GM23338 (cell line): Measurements from ENCODE around the gene STPG4. TPM values are rescaled to one million over a fixed set of nuclear protein-coding genes. Genes with fewer than 3 reads are reported as not detected.

Experiments
- ATAC-seq: fragments of 200-7000 bp; cut with Tn5 transposase; 3 replicates; pipeline ENCODE4 v1.9.1; 2020
- DNase-seq: peaks from one replicate; pipeline ENCODE4 v3.0.0-alpha.2; 2015; ENCODE audit warnings: low spot score
- H2AFZ ChIP-seq: fragments of 200-600 bp; sonication (generic); 2 replicates; pipeline ENCODE4 v1.8.0; 2016; ENCODE audit warnings: antibody characterized with exemption, mild to moderate bottlenecking, moderate library complexity
- H3F3A ChIP-seq: fragments of 200-600 bp; sonication (generic); replicated peaks from 2 replicates; pipeline ENCODE4 v1.8.0; 2017; ENCODE audit warnings: antibody characterized with exemption, mixed run types, low read depth
- H3K27ac ChIP-seq: fragments of 200-600 bp; sonication (generic); 2 replicates; pipeline ENCODE4 v1.6.1; 2016; ENCODE audit warnings: low read depth
- H3K27me3 ChIP-seq: fragments of 200-600 bp; sonication (generic); 2 replicates; pipeline ENCODE4 v1.8.0; 2016; ENCODE audit warnings: mild to moderate bottlenecking, mixed run types, moderate library complexity; ENCODE audit not compliant: insufficient read depth
- H3K36me3 ChIP-seq: fragments of 200-600 bp; sonication (generic); 2 replicates; pipeline ENCODE4 v1.8.0; 2016; ENCODE audit warnings: mild to moderate bottlenecking; ENCODE audit not compliant: insufficient read depth
- H3K4me1 ChIP-seq: fragments of 200-600 bp; sonication (generic); 2 replicates; pipeline ENCODE4 v1.8.0; 2016; ENCODE audit warnings: mild to moderate bottlenecking, moderate library complexity; ENCODE audit not compliant: insufficient read depth
- H3K4me2 ChIP-seq: fragments of 200-600 bp; sonication (generic); 2 replicates; pipeline ENCODE4 v1.7.1; 2017; ENCODE audit warnings: mixed run types
- H3K4me3 ChIP-seq: fragments of 200-600 bp; sonication (generic); 2 replicates; pipeline ENCODE4 v1.6.1; 2016; ENCODE audit warnings: mixed run types
- H3K79me2 ChIP-seq: fragments of 200-600 bp; sonication (generic); replicated peaks from 2 replicates; pipeline ENCODE4 v1.8.0; 2017; ENCODE audit warnings: mild to moderate bottlenecking; ENCODE audit not compliant: insufficient read depth
- H3K9me2 ChIP-seq: fragments of 200-600 bp; sonication (generic); 2 replicates; pipeline ENCODE4 v1.8.0; 2017; ENCODE audit not compliant: insufficient read depth
- H4K20me1 ChIP-seq: fragments of 200-600 bp; sonication (generic); replicated peaks from 2 replicates; pipeline ENCODE4 v1.8.0; 2017; ENCODE audit warnings: mild to moderate bottlenecking; ENCODE audit not compliant: insufficient read depth
- H3K27ac Mint-ChIP-seq: 2 replicates; pipeline ENCODE4 v1.8.0; 2020; ENCODE audit warnings: inconsistent platforms, mild to moderate bottlenecking, moderate library complexity, mixed read lengths
- H3K27me3 Mint-ChIP-seq: 3 replicates; pipeline ENCODE4 v1.8.0; 2022; ENCODE audit warnings: low read depth, mild to moderate bottlenecking, moderate library complexity, mixed read lengths, inconsistent platforms; ENCODE audit not compliant: insufficient read depth, poor library complexity
- H3K36me3 Mint-ChIP-seq: 3 replicates; pipeline ENCODE4 v1.8.0; 2021; ENCODE audit warnings: low read depth, mild to moderate bottlenecking, inconsistent platforms, moderate library complexity, mixed read lengths
- H3K4me1 Mint-ChIP-seq: 3 replicates; pipeline ENCODE4 v1.8.0; 2020; ENCODE audit warnings: mild to moderate bottlenecking, inconsistent platforms, mixed read lengths
- H3K4me3 Mint-ChIP-seq: 3 replicates; pipeline ENCODE4 v1.8.0; 2021; ENCODE audit warnings: moderate library complexity, mild to moderate bottlenecking, inconsistent platforms, mixed read lengths
- H3K9me3 Mint-ChIP-seq: 3 replicates; pipeline ENCODE4 v1.8.0; 2020; ENCODE audit warnings: moderate library complexity, mild to moderate bottlenecking, inconsistent platforms, mixed read lengths
- EZH2 ChIP-seq: fragments of 200-600 bp; sonication (generic); IDR thresholded peaks from one replicate; pipeline ENCODE4 v1.8.0; 2017; ENCODE audit warnings: antibody characterized with exemption, mild to moderate bottlenecking, low read depth; ENCODE audit not compliant: unreplicated experiment
- EZH2phosphoT487 ChIP-seq: fragments of 200-600 bp; sonication (generic); IDR thresholded peaks from one replicate; pipeline ENCODE4 v1.8.1; 2018; ENCODE audit warnings: antibody characterized with exemption; ENCODE audit not compliant: unreplicated experiment
- JUNB ChIP-seq: IDR thresholded peaks from one replicate; pipeline ENCODE4 v1.6.1; 2016; ENCODE audit warnings: antibody characterized with exemption; ENCODE audit not compliant: unreplicated experiment
- NANOG ChIP-seq: IDR thresholded peaks from 2 replicates; pipeline ENCODE4 v1.6.1; 2016; ENCODE audit warnings: antibody characterized with exemption, borderline replicate concordance
- POLR2AphosphoS5 ChIP-seq: IDR thresholded peaks from 2 replicates; pipeline ENCODE4 v1.6.1; 2016; ENCODE audit warnings: antibody characterized with exemption, low read depth
- ZNF114 ChIP-seq: fragments of 250-450 bp; sonication (Bioruptor Pico); IDR thresholded peaks from 2 replicates; pipeline ENCODE4 v1.5.0; 2020; ENCODE audit warnings: mild to moderate bottlenecking, moderate library complexity
- ZNF331 ChIP-seq: fragments of 250-450 bp; sonication (Bioruptor Pico); IDR thresholded peaks from 2 replicates; pipeline ENCODE4 v1.5.0; 2020; ENCODE audit warnings: low read depth, mild to moderate bottlenecking, moderate library complexity
- polyA plus RNA-seq: library from polyadenylated mRNA; unstranded; fragments of >200 nt; fragmentation: Nextera tagmentation; extraction: Ambion mirVana; gene quantifications from 2 replicates; pipeline ENCODE4 v1.2.1, GENCODE V29; 2016
- total RNA-seq: library from RNA; depleted of rRNA; stranded (reverse); fragments of >200 nt; shearing (Covaris generic); gene quantifications from 2 replicates; pipeline ENCODE4 v1.2.3, GENCODE V29; 2014
- TF ChIP-seq, protein P1 (sequence below): IDR thresholded peaks from one replicate; pipeline ENCODE4 v1.6.1; 2018; ENCODE audit warnings: antibody characterized with exemption; ENCODE audit not compliant: unreplicated experiment
- TF ChIP-seq, protein P2 (sequence below): IDR thresholded peaks from 2 replicates; pipeline ENCODE4 v1.6.1; 2016; ENCODE audit warnings: antibody characterized with exemption
- TF ChIP-seq, protein P3 (sequence below): fragments of 250-450 bp; sonication (Bioruptor Pico); IDR thresholded peaks from 2 replicates; pipeline ENCODE4 v1.5.0; 2020; ENCODE audit warnings: mild to moderate bottlenecking, moderate library complexity

STPG4 gene
- total and polyA plus RNA-seq, 2 experiments from 2014 or later = 0.28 TPM; not detected in 1

DNA sequence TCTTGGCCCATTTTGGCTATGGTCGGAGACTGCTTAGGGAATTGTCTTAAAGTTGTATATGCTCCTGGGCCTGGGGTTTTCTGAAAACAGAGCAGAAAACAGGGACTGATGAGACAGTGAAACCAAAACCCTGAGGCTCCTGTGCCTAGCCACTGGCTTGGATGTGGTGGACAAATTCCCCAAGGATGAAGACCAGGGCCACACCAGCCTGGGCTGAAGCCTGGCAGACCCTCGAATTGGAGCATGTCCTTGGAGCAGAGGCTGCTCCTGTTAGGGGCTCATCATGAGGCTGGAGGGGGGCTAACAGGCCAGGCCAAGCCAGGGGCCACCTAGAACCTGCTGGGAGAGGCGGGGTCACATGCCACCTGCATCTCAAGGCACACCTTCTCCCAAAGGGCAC lies 68.1 kb downstream of the STPG4 start (continued):
- TF ChIP-seq, protein P1, sequence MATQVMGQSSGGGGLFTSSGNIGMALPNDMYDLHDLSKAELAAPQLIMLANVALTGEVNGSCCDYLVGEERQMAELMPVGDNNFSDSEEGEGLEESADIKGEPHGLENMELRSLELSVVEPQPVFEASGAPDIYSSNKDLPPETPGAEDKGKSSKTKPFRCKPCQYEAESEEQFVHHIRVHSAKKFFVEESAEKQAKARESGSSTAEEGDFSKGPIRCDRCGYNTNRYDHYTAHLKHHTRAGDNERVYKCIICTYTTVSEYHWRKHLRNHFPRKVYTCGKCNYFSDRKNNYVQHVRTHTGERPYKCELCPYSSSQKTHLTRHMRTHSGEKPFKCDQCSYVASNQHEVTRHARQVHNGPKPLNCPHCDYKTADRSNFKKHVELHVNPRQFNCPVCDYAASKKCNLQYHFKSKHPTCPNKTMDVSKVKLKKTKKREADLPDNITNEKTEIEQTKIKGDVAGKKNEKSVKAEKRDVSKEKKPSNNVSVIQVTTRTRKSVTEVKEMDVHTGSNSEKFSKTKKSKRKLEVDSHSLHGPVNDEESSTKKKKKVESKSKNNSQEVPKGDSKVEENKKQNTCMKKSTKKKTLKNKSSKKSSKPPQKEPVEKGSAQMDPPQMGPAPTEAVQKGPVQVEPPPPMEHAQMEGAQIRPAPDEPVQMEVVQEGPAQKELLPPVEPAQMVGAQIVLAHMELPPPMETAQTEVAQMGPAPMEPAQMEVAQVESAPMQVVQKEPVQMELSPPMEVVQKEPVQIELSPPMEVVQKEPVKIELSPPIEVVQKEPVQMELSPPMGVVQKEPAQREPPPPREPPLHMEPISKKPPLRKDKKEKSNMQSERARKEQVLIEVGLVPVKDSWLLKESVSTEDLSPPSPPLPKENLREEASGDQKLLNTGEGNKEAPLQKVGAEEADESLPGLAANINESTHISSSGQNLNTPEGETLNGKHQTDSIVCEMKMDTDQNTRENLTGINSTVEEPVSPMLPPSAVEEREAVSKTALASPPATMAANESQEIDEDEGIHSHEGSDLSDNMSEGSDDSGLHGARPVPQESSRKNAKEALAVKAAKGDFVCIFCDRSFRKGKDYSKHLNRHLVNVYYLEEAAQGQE = no peak
- TF ChIP-seq EZH2 = no peak
- no peak for TF ChIP-seq POLR2AphosphoS5
- no peak for TF ChIP-seq ZNF331 (CRISPR knock-in tag)
- no peak for TF ChIP-seq EZH2phosphoT487

DNA sequence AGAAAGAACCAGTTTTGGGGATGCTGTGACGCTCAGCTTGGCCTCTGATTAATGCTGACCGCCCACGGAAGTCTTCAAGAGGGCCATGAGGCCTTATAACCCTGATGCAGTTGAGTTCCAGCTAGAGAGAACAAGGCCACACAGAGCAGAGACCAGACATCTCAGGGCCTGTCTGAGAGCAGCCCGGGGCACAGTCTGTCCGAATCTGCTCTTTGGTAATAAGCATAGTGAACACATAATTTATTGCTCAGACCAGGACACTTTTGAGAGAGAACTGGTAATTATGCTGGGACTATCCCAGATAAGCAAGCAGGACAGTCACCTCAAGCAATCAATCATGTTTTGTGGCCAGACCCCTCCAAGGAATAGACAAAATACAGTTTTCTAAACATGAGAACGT lies 68.5 kb downstream of the STPG4 start:
- H3K9me2 ChIP-seq = no peaks in the 10 kb centered on the region
- no peak overlapping the region for H2AFZ ChIP-seq
- no peaks in the 10 kb centered on the region; the same call in 1 of the 2 replicates for H3K27me3 ChIP-seq
- H4K20me1 ChIP-seq = no peaks in the 10 kb centered on the region
- H3K79me2 ChIP-seq = no peaks in the 10 kb centered on the region
- H3F3A ChIP-seq = no peaks in the 10 kb centered on the region
- Mint-ChIP-seq H3K4me3 (no peak overlapping the region), H3K4me1 (peaks cover 21% of the 10 kb centered on the region), H3K36me3 (no peaks in the 10 kb centered on the region; the same call in 2 of the 3 replicates), H3K9me3 (no peaks in the 10 kb centered on the region; the same call in 1 of the 3 replicates), H3K27me3 (peaks cover 16% of the 10 kb centered on the region), H3K27ac (no peak overlapping the region)
- DNase-seq (no peak), ATAC-seq (no peak)
- no peak for TF ChIP-seq NANOG
- TF ChIP-seq ZNF114 (CRISPR knock-in tag) = no peak
- TF ChIP-seq, protein P2, sequence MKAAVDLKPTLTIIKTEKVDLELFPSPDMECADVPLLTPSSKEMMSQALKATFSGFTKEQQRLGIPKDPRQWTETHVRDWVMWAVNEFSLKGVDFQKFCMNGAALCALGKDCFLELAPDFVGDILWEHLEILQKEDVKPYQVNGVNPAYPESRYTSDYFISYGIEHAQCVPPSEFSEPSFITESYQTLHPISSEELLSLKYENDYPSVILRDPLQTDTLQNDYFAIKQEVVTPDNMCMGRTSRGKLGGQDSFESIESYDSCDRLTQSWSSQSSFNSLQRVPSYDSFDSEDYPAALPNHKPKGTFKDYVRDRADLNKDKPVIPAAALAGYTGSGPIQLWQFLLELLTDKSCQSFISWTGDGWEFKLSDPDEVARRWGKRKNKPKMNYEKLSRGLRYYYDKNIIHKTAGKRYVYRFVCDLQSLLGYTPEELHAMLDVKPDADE = no peak
- H3K4me2 ChIP-seq = no peak overlapping the region
- no peaks in the 10 kb centered on the region for H3K36me3 ChIP-seq
- no peak overlapping the region for H3K4me3 ChIP-seq
- H3K27ac ChIP-seq = no peak overlapping the region
- no peaks in the 10 kb centered on the region; the same call in 1 of the 2 replicates for H3K4me1 ChIP-seq

DNA sequence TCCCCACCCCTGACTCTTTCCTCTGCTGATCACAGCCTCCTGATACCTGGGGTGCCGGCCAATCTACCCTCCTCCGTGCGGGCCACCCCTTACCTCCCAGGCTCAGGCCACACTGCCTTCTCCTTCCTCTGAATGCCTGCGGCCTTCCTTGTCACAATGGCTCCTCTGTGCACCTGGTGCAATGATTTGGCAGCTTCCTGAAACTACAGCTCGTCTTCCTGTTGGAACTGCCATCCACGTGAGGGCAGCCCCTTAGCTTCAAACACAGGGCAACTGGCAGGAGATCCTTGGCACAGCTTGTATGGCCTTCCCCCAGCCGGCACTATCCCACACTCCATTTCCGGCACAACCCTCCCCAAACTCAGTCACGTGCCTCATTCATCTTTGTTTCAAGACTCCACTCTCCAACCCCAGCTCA lies 69.0 kb downstream of the STPG4 start:
- H3K4me1 Mint-ChIP-seq = peaks cover 20% of the 10 kb centered on the region
- H3K4me3 Mint-ChIP-seq = no peak overlapping the region
- no peak for DNase-seq
- no peaks in the 10 kb centered on the region; the same call in 2 of the 3 replicates for H3K36me3 Mint-ChIP-seq
- H3K4me3 ChIP-seq = no peak overlapping the region
- no peaks in the 10 kb centered on the region for H3K9me2 ChIP-seq
- H3K9me3 Mint-ChIP-seq = no peaks in the 10 kb centered on the region; the same call in 1 of the 3 replicates
- no peaks in the 10 kb centered on the region for H4K20me1 ChIP-seq
- ATAC-seq = no peak
- H3K4me2 ChIP-seq = no peak overlapping the region
- H3K27me3 ChIP-seq = no peaks in the 10 kb centered on the region; the same call in 1 of the 2 replicates
- H2AFZ ChIP-seq = no peak overlapping the region
- H3F3A ChIP-seq = no peaks in the 10 kb centered on the region
- H3K79me2 ChIP-seq = no peaks in the 10 kb centered on the region
- no peak overlapping the region for H3K27ac ChIP-seq
- no peak overlapping the region for H3K27ac Mint-ChIP-seq
- no peaks in the 10 kb centered on the region; the same call in 1 of the 2 replicates for H3K4me1 ChIP-seq
- H3K27me3 Mint-ChIP-seq = peaks cover 16% of the 10 kb centered on the region
- no peaks in the 10 kb centered on the region for H3K36me3 ChIP-seq
- TF ChIP-seq EZH2phosphoT487 = no peak
- TF ChIP-seq, protein P3, sequence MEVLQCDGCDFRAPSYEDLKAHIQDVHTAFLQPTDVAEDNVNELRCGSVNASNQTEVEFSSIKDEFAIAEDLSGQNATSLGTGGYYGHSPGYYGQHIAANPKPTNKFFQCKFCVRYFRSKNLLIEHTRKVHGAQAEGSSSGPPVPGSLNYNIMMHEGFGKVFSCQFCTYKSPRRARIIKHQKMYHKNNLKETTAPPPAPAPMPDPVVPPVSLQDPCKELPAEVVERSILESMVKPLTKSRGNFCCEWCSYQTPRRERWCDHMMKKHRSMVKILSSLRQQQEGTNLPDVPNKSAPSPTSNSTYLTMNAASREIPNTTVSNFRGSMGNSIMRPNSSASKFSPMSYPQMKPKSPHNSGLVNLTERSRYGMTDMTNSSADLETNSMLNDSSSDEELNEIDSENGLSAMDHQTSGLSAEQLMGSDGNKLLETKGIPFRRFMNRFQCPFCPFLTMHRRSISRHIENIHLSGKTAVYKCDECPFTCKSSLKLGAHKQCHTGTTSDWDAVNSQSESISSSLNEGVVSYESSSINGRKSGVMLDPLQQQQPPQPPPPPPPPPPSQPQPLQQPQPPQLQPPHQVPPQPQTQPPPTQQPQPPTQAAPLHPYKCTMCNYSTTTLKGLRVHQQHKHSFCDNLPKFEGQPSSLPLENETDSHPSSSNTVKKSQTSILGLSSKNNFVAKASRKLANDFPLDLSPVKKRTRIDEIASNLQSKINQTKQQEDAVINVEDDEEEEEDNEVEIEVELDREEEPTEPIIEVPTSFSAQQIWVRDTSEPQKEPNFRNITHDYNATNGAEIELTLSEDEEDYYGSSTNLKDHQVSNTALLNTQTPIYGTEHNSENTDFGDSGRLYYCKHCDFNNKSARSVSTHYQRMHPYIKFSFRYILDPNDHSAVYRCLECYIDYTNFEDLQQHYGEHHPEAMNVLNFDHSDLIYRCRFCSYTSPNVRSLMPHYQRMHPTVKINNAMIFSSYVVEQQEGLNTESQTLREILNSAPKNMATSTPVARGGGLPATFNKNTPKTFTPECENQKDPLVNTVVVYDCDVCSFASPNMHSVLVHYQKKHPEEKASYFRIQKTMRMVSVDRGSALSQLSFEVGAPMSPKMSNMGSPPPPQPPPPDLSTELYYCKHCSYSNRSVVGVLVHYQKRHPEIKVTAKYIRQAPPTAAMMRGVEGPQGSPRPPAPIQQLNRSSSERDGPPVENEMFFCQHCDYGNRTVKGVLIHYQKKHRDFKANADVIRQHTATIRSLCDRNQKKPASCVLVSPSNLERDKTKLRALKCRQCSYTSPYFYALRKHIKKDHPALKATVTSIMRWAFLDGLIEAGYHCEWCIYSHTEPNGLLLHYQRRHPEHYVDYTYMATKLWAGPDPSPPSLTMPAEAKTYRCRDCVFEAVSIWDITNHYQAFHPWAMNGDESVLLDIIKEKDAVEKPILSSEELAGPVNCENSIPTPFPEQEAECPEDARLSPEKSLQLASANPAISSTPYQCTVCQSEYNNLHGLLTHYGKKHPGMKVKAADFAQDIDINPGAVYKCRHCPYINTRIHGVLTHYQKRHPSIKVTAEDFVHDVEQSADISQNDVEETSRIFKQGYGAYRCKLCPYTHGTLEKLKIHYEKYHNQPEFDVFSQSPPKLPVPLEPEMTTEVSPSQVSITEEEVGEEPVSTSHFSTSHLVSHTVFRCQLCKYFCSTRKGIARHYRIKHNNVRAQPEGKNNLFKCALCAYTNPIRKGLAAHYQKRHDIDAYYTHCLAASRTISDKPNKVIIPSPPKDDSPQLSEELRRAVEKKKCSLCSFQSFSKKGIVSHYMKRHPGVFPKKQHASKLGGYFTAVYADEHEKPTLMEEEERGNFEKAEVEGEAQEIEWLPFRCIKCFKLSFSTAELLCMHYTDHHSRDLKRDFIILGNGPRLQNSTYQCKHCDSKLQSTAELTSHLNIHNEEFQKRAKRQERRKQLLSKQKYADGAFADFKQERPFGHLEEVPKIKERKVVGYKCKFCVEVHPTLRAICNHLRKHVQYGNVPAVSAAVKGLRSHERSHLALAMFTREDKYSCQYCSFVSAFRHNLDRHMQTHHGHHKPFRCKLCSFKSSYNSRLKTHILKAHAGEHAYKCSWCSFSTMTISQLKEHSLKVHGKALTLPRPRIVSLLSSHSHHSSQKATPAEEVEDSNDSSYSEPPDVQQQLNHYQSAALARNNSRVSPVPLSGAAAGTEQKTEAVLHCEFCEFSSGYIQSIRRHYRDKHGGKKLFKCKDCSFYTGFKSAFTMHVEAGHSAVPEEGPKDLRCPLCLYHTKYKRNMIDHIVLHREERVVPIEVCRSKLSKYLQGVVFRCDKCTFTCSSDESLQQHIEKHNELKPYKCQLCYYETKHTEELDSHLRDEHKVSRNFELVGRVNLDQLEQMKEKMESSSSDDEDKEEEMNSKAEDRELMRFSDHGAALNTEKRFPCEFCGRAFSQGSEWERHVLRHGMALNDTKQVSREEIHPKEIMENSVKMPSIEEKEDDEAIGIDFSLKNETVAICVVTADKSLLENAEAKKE (CRISPR knock-in tag) = no peak
- no peak for TF ChIP-seq JUNB
- no peak for TF ChIP-seq ZNF331 (CRISPR knock-in tag)
- TF ChIP-seq POLR2AphosphoS5 = no peak
